ENCODE results near the gene KLF13.

KLF13 gene

GRCh38 chr15:31326156-31326874 lies at the start of gene KLF13:
TSS of gene KLF13 (plus strand) at chr15:31326835. CDS start at chr15:31327213, 378 bp downstream.
- peak; percentile 99 for DNase-seq

GRCh38 chr15:31277335-31278060 lies 49.1 kb upstream of the KLF13 start:
- DNase-seq: no peak

DNA sequence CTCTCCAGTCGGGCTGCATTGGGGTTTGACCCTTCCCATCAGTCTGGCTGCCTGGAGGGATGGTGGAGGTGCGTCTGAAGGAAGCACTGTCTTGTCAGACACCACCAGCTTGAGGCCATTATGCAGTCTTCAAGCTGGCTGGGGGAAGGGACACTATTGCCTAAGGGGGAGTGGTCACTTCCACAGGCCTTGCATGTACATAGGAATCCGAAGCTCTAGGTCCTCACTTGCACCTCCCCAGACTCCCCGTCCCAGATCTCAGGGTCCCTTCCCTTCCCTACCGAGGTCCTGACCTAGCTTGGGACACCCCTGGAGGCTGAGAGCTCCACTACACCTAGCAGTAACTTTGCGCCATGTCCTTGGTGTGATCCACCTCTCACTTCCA lies 48.6 kb upstream of the KLF13 start:
- no peak for DNase-seq

DNA sequence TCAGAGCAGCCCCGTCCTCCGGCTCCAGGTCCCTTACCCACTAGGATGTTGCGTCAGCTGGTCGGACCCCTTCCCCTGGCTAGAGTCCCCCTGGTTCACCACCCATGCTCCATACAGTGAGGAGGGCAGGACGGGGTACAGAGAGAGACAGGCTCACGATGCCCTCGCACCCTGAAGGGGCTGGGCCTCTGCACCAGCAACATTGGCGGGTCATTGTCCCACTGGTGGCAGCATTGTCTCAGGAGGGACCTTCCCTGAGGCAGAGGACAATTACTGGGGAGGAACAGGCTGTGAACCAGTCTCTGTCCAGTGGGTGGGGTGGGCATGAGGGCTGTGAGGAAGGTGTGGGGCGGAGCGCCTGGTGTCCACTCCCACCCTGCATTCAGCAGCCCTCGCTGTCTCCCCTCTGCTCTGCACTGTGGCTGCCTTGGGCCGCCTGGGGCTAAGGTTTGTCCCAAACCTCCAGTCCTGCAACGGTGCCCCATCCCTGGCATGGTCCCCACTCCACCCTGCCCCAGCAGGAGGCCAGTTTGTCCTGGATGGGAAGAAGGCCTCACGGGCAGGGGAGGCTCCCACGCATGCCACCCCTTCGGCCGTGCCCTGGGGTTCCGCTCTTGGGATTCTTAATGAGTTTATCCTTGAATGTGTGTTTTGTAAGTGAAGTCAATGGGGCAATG lies 48.0 kb upstream of the KLF13 start:
- no peak for DNase-seq

GRCh38 chr15:31279221-31280045 lies 47.2 kb upstream of the KLF13 start:
- no peak for DNase-seq

DNA sequence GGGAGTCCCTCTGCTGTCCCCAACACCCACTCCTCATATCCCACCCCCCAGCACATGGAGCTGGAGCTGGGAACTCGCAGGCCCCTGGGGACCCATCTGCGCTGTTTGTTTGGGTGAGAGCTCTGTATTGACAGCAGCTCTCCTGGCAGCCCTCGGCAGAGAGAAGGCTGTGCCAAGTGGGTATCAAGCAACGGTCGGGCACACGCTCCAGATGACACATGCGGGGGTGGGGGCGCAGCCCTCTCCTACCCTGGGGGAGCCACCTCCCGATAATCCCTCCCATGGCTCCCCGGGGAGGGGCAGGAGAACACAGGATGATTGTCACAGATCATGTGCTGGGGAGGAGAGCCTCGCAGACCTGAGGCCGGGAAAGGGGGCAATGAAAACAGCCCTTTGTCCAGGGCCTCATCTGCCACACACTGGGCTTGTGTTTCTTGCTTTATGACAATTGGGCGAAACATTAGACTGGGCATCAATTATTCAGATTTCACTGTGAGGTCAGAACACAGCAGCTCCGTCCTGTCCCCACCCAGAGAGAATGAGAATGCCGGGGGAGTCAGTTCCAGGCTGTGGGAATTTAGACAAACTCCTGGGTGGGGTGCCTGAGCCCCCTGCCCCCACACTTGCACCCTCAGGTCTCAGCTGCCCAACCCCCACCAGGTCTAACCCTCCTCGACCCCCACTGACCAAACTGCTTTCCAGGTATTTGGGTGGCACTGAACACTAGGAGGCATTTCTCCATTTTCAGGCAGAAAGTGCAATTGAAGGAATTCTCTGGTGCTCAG lies 46.4 kb upstream of the KLF13 start:
- DNase-seq: no peak

DNA sequence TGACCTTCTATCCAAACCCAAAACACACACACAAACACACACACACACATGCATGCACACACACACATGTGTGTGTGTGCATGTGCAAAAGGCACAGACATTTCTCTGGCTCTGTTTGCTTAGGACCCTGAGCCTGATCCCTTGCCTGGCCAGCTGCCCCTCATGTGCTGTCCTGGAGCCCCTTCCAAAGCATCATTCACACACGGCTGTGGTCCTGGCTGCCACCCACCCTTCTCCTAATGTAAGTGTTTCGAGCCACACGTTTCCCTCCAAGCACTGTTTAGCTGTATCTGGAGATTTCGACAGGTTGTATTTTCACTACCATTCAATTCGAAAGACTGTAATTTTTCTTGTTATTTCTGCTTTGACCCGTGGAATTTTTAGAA lies 45.8 kb upstream of the KLF13 start:
- no peak for DNase-seq

GRCh38 chr15:31283043-31283442 lies 43.6 kb upstream of the KLF13 start:
- DNase-seq: no peak

DNA sequence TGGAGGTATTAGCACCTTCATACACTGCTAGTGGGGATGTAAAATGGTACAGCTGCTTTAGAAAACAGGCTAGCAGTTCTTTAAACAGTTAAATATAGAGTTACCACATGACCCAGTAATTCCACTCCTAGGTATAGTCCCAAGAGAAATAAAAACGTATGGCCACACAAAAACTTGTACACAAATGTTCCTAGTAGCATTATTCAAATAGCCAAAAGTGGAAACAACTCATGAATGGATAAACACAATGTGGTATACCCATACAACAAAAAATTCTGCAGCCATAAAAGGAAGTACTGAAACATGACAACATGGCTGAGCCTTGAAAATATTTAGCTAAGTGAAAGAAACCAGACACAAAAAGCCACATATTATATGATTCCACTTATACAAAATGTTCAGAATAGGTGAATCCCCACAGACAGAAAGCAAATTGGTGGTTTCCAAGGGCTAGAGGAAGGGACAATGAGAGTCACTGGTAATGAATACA lies 40.8 kb upstream of the KLF13 start:
- DNase-seq: no peak

DNA sequence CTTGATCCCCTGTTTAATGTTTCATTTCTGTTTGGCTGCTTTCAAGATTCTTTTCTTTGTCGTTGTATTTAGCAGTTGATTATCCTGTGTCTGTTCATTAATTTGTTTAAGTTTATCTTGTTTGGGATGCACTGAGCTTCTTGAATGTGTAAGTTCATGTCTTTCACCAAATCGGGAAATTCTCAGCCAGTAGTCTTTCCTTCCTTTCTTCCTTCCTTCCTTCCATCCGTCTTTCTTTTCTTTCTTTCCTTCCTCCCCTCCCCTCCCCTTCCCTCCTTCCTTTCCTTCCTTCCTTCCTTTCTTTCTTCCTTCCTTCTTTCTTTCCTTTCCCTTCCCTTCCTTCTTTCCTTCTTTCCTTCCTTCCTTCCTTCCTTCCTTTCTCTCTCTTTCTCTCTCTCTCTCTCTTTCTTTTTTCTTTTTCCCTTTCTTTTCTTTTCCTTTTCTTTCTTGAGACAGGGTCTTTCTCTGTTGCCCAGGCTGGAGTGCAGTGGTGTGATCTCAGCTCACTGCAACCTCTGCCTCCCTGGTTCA lies 35.5 kb upstream of the KLF13 start:
- no peak for DNase-seq

GRCh38 chr15:31292391-31293015 lies 34.1 kb upstream of the KLF13 start:
- DNase-seq: no peak

GRCh38 chr15:31293655-31294054 lies 33.0 kb upstream of the KLF13 start:
- no peak for DNase-seq

DNA sequence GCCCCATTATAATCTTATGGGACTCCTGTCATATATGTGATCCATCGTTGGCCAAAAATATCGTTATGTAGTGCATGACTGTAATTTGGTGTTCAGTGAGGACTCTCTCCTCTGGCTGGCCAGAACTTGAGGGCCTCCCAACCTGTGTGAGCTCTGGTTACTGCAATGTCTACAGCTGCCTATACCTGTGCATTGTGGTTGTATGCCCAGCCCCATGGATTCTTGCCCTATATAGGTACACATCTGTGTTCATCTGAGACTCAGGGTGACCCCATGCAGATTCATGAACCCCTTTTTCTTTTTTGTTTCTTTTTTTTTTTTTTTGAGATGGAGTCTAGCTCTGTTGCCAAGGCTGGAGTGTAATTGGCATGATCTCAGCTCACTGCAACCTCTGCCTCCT lies 32.6 kb upstream of the KLF13 start:
- no peak for DNase-seq

GRCh38 chr15:31295658-31296057 lies 31.0 kb upstream of the KLF13 start:
- DNase-seq: no peak

- no peak for DNase-seq
Measured at GRCh38 chr15:31296219-31296645, 30.4 kb upstream of the KLF13 start.

DNA sequence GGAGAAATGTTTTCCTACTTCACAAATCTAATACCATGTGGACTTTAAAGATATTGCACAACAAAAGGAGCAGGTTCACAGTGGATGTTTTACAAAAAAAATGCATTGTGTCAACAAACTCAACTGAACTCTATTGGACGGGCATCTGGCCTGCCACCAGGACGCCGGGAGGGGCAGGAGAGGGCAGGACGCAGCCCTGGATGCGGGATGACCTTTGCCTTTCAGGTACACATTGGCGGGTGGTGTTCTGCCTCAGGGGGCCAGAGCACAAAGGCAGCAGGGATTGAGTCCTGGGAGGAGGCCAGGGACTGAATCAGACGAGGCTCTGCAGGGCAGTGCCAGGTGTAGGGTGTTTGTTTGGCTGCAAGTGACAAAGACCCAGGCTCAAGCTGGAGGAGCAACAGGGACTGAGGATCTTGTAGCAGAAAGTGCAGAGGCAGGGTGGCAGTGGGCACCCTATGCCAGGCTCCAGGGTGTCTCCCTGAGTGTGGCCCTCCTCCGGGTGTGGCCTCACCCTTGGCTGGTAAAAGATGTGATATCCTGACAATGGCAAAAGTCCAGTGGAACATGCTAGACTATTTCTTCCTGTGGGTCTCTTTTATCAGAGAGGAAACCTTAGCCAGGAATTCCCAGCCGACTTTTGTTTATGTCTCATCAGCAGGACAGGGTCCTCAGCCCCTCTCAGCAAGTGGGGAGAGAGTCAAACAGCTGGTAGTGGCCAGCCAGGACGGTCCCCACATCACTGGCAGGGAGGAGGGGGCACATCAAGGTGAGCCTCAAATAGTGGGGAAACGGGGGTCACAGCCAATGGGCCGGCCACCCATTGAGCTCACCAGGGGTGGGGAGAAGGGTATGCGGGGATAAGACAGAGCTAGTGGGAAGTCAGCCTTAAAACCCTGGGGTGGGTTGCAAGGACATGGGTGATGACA lies 29.7 kb upstream of the KLF13 start:
- no peak for DNase-seq

DNA sequence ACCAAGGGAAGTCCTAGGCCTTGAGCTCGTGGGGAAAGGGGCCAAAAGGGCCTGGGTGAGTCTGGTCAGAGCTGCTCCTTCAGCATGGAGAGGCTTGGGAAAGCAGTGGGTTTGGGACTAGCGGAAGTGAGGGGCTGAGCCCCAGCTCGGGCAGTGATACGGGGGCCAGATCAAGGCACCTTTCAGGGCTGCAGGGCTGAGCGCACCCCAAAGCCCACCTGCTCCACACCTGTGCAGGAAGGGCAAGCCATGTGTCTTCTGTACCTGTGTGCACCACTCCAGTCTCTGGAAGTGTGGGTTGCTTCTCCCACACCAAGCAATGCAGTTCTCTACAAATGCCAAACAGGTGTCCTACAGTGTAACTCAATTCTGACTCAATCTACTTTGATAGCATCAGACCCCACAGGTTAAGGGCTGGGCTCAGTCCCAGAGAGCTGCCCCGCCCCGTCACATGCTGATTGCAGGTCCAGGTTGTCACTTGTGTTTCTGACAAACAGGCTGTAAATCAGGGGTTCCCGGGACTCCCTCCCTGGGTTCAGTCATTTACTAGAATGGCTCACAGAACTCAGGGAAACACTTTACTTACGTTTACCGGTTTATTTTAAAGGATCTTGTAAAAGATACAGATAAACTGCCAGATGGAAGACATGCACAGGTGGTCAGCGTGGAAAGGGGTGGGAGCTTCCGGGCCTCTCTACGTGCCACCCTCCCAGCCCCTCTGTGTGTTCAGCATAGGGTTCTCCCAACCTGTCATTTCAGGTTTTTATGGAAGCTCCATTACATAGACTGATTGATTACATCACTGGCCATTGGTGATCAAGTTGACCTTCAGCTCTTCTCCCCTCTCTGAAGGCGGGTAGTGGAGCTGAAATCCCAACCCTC lies 28.8 kb upstream of the KLF13 start:
- no peak for DNase-seq

- no peak for DNase-seq
Measured at GRCh38 chr15:31298707-31299172, 27.9 kb upstream of the KLF13 start.

- no peak for DNase-seq
Measured at GRCh38 chr15:31300208-31300661, 26.4 kb upstream of the KLF13 start.
